HG02943 (cell line): ENCODE data around the gene OR14K1.
"Not testable (repeated sequence)": the region's sequence is repeated elsewhere in the genome, so short reads cannot be mapped to it uniquely, and the experiment has no call there.

Experiments
- ATAC-seq: cut with Tn5 transposase; IDR thresholded peaks from one replicate; pipeline ENCODE4 v1.9.1; 2021; ENCODE audit warnings: mild to moderate bottlenecking, low read depth, moderate library complexity; ENCODE audit not compliant: unreplicated experiment

Gene OR14K1, protein sequence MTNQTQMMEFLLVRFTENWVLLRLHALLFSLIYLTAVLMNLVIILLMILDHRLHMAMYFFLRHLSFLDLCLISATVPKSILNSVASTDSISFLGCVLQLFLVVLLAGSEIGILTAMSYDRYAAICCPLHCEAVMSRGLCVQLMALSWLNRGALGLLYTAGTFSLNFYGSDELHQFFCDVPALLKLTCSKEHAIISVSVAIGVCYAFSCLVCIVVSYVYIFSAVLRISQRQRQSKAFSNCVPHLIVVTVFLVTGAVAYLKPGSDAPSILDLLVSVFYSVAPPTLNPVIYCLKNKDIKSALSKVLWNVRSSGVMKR

GRCh38 chr1:247738315-247738714 lies at the start of gene OR14K1:
Gene OR14K1, plus strand, starts transcription at chr1:247738615. Its CDS starts 0 bp downstream, at chr1:247738615.
- ATAC-seq: no peak

- ATAC-seq: no peak
These were observed 37.1 kb upstream of the OR14K1 start for GRCh38 chr1:247701338-247701737.

GRCh38 chr1:247710681-247711080 lies 27.7 kb upstream of the OR14K1 start:
- not testable (repeated sequence) for ATAC-seq

- no peak for ATAC-seq
These were observed 24.7 kb upstream of the OR14K1 start for GRCh38 chr1:247713753-247714152.

- no peak for ATAC-seq
These were observed 21.9 kb upstream of the OR14K1 start, which contains the start of gene OR6F1 for GRCh38 chr1:247716546-247716945. Gene OR6F1, minus strand, starts transcription at chr1:247716646. Its CDS starts 3,891 bp downstream, at chr1:247712755.

DNA sequence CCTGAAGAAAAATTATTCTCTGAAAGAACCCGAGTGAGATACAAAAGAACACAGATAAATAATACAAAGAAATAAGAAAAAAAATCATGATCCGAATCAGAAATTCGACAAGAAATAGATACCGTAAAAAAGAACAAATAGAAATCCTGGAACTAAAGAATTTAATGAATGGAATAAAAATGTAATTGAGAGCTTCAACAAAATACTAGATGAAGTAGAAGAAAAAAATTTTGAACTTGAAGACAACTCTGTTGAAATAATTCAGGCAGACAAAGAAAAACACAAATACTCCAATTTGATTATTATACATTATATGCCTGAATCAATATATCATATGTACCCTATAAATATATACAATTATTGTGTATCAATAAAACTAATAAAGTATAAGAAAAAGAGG lies 17.2 kb upstream of the OR14K1 start:
- ATAC-seq: no peak

DNA sequence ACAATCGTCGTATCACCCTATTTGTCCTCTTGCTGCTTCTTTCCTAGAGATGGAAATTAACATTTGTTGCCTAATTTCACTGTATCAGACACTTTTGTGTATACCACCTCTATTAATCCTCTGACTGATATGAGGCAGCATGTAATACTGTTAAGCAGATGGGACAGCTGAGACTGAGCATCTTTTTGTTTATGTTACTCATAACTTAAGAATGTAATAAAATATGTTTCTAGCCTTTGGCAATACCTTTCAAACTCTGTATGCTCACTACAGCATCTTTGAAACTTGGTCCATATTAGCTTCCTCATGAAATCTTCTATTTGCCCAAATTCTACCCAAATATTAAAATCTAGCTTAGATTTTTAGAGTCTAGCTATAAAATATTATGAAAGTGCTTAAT lies 2.3 kb downstream of the OR14K1 start:
- no peak for ATAC-seq

DNA sequence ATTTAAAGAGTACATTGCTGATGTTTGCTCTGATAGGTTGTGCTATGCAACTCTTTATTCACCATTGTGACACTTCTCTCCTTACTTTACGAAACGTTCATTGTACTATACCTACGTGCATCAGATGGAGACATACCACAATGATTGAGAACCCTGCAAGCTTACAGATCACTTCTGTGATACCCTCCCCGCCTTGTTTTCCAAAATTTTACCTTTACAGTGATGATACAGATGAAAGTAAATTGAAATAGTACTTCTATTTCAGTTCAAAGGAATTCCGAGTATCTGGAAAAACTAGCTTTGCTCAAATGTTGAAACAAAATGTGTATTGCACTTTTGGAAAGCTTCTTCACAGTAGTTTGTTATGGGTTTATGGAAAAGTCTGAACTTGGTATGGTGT lies 3.3 kb downstream of the OR14K1 start:
- ATAC-seq: no peak

DNA sequence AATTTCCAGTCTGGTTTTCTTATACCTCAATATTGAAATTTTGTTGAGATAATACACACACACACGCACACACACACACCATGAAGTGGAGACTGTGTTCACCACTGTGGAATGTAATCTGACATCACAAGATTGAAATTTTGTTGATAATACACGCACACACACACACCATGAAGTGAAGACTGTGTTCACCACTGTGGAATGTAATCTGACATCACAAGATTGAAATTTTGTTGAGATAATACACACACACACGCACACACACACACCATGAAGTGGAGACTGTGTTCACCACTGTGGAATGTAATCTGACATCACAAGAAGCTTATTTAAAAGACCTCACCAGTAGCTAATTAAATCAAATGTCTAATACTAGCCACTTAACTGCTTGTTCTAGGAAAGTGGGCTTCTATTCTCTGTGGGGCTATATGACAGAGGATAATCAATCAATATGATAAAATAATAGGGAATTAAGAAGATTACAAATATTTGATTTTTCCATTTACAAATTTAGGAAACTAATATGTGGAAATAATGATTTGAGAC lies 3.9 kb downstream of the OR14K1 start:
- ATAC-seq: not testable (repeated sequence)

DNA sequence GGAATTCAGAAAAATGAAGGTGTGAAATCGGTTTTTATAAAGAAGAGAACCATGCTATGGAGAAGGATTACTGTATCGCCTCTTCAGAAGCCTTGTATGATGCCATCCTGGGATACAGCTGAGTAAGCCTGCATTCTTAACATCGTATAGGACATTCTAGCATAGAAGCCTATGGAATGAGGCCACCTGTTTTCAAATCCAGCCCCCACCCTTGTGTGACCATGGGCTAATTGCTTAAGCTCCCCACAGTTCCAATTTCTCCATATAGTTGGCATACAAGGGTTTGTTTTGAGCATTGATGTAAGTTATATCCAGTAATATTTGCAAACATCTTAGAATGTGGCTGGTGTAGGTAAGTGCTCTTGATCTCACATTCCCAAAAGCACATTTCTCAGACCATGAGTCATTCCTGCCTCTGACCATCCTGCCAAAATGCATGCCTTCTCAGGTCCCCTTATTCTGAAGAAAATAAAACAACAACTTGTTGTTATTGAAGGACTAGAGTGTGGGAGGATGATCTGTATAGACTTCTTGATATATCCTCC lies 8.0 kb downstream of the OR14K1 start:
- ATAC-seq: no peak

- ATAC-seq: no peak
These were observed 9.2 kb downstream of the OR14K1 start for GRCh38 chr1:247747616-247748015.

DNA sequence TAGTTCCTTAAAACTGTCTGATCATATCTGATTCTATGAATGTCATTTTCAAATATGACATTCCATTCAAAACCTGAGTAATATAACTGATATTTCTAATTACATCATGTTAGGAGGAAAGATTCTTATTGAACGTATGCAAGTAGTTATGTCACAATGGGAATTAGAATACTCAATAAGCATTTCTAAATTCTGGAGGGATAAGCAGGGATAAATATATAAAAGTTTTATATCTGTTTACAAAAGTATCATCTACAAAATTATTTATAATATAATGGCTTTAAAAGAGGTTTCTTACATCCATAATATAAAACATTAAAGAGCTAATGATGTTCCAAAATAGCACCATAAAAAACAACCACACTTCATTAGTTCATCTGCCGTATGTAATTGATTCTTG lies 9.6 kb downstream of the OR14K1 start, which contains the start of gene OR14A2:
TSS of gene OR14A2 (minus strand) at position 101 of the 400 bp plus-strand sequence.
- no peak for ATAC-seq

DNA sequence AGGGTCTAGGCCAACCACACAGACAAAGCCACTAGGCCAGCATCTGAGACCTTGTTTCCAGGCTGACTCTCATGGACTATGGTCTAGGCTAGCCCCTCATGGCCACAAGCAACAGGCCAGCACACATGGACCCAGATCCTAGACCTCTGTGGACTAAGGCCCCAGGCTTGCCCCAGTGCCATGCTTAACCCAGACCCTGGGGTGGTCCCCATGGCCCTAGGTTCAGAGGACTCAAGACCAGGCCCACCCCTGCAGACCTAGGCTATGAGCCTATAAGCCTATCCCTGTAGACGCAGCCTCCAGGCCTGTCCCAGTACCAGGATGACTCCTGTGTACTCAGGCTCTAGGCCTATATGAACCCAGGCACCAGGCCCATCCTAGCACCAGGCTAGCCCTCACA lies 11.5 kb downstream of the OR14K1 start:
- no peak for ATAC-seq

DNA sequence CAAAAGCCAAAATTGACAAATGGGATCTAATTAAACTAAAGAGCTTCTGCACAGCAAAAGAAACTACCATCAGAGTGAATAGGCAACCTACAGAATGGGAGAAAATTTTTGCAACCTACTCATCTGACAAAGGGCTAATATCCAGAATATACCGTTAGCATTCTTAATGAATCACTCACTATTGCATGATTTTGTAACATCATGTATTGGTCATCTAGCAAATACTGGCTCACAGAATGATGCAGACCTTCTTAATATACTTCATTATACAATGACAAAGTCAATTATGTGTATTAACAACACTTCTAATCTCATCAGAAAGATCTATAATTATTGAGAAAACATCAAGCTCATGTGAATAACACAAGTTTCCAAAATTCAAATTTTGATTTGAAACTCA lies 15.9 kb downstream of the OR14K1 start:
- ATAC-seq: not testable (repeated sequence)

GRCh38 chr1:247760456-247760855 lies 22.0 kb downstream of the OR14K1 start, which contains the start of gene OR1C1:
Gene OR1C1, minus strand, starts transcription at chr1:247760556. Its CDS starts 2,150 bp downstream, at chr1:247758406.
- ATAC-seq: no peak

DNA sequence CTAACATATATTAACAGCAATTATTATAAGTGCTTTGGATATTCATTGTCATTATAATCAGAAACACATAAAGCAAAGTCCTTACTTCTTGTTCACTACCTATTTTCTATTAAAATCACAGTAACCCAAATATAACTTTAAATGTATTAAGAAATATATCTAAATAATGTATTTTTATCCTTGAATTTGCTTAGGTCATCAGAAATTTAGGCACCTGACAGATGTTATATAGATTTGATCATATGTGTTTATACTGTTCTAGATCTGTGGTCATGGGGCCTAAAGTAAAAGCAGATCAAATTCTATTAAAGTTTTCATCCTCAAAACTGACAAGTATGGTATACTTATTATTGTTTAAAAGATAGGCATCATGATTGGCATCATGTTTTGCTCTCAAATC lies 31.2 kb downstream of the OR14K1 start:
- ATAC-seq: no peak
